Keratinocyte (primary cell): ENCODE data around the gene SRGAP3. TPM values are rescaled to one million over a fixed set of nuclear protein-coding genes. Genes with fewer than 3 reads are reported as not detected.
A peak's percentile ranks its signal among the peaks of the same experiment; 100 is the strongest.

Source experiments
- DNase-seq: peaks from one replicate; pipeline ENCODE4 v3.0.0-alpha.2; 2011; ENCODE audit warnings: low read depth, missing footprints, low spot score
- FAIRE-seq: peaks from 2 replicates; lab custom pipeline; 2011; peaks lifted over from hg19 to GRCh38; lab: Jason Lieb, UNC
- H2AFZ ChIP-seq: 2 replicates; pipeline ENCODE4 v1.6.0; 2012; ENCODE audit warnings: low read length, control low read depth, inconsistent platforms; ENCODE audit not compliant: control insufficient read depth
- H3K27ac ChIP-seq: 2 replicates; pipeline ENCODE4 v1.5.1; 2011; ENCODE audit warnings: low read length; ENCODE audit not compliant: control insufficient read depth, insufficient read depth
- H3K27me3 ChIP-seq: 3 replicates; pipeline ENCODE4 v1.6.0; 2011; ENCODE audit warnings: low read length; ENCODE audit not compliant: control insufficient read depth, insufficient read depth; ENCODE audit errors: extremely low read depth
- H3K36me3 ChIP-seq, 2 experiments: 2 replicates in 1 of 2; 3 replicates in 1 of 2; pipeline ENCODE4 v1.5.1; 2011; ENCODE audit warnings: low read length in 2 of 2, mild to moderate bottlenecking in 1 of 2; ENCODE audit not compliant: control insufficient read depth in 2 of 2, insufficient read depth in 2 of 2; ENCODE audit errors: extremely low read depth in 1 of 2
- H3K4me1 ChIP-seq: 3 replicates; pipeline ENCODE4 v1.5.1; 2011; ENCODE audit warnings: low read length; ENCODE audit not compliant: control insufficient read depth, insufficient read depth; ENCODE audit errors: extremely low read depth
- H3K4me2 ChIP-seq: 3 replicates; pipeline ENCODE4 v1.6.0; 2011; ENCODE audit warnings: low read depth, low read length; ENCODE audit not compliant: control insufficient read depth, insufficient read depth; ENCODE audit errors: extremely low read depth
- H3K4me3 ChIP-seq, 3 experiments: fragments of 200-600 bp in 1 of 3; sonication (generic) in 1 of 3; 2 replicates in 2 of 3; 3 replicates in 1 of 3; pipeline ENCODE4 v1.5.1; 2011 to 2016; ENCODE audit warnings: low read length in 3 of 3, mild to moderate bottlenecking in 3 of 3, control low read depth in 2 of 3, inconsistent platforms in 1 of 3, low read depth in 1 of 3, mixed read lengths in 1 of 3, mixed run types in 1 of 3, moderate library complexity in 1 of 3; ENCODE audit not compliant: control insufficient read depth in 2 of 3, insufficient read depth in 2 of 3; ENCODE audit errors: extremely low read depth in 1 of 3
- H3K79me2 ChIP-seq: 2 replicates; pipeline ENCODE4 v1.6.0; 2012; ENCODE audit warnings: low read length; ENCODE audit not compliant: control insufficient read depth, insufficient read depth
- H3K9ac ChIP-seq: 3 replicates; pipeline ENCODE4 v1.6.0; 2011; ENCODE audit warnings: low read length; ENCODE audit not compliant: control insufficient read depth, insufficient read depth; ENCODE audit errors: extremely low read depth
- H3K9me1 ChIP-seq: 3 replicates; pipeline ENCODE4 v1.6.0; 2011; ENCODE audit warnings: low read length; ENCODE audit not compliant: control insufficient read depth, insufficient read depth; ENCODE audit errors: extremely low read depth
- H3K9me3 ChIP-seq: 2 replicates; pipeline ENCODE4 v1.5.1; 2012; ENCODE audit warnings: low read depth, low read length; ENCODE audit not compliant: control insufficient read depth
- H4K20me1 ChIP-seq: 3 replicates; pipeline ENCODE4 v1.6.0; 2011; ENCODE audit warnings: low read length; ENCODE audit not compliant: control insufficient read depth, insufficient read depth; ENCODE audit errors: extremely low read depth
- EZH2 ChIP-seq: IDR thresholded peaks from one replicate; pipeline ENCODE4 v1.6.1; 2012; ENCODE audit warnings: inconsistent platforms, mild to moderate bottlenecking, low read length, moderate library complexity
- dilution Hi-C: fragments of 300-500 bp; cut with MboI; formaldehyde crosslinking; loops from one replicate; pipeline ENCODE4 v1.7.0; 2020; ENCODE audit warnings: low sequenced_read_pairs; ENCODE audit not compliant: extremely low pct_ligation_motif_present
- polyA plus RNA-seq, 5 experiments: library from polyadenylated mRNA; depleted of rRNA in 3 of 5; stranded (reverse) in 3 of 5; stranded (forward) in 1 of 5; unstranded in 1 of 5; fragments of >200 nt; gene quantifications; 1 replicate in 1 of 5; 2 replicates in 3 of 5; 3 replicates in 1 of 5; pipeline versions ENCODE4 v1.2.1 to v1.2.3, GENCODE V29; 2011 to 2012; ENCODE audit warnings: missing spikeins in 2 of 5, low read depth in 1 of 5, low replicate concordance in 1 of 5
- TF ChIP-seq, protein P1 (sequence below), 3 experiments: IDR thresholded peaks in 1 of 3; conservative IDR thresholded peaks in 1 of 3; optimal IDR thresholded peaks in 1 of 3; 2 replicates in 2 of 3; 3 replicates in 1 of 3; pipeline versions ENCODE3 to v1.5.1; 2011; ENCODE audit warnings: low read length in 3 of 3, mild to moderate bottlenecking in 3 of 3, moderate library complexity in 2 of 3, control low read depth in 1 of 3, inconsistent platforms in 1 of 3; ENCODE audit not compliant: insufficient read depth in 2 of 3; ENCODE audit errors: extremely low read depth in 1 of 3

SRGAP3 gene
- polyA plus RNA-seq, 1 donor (not counting 4 experiments of a cell fraction or from before 2014, with no cell fraction given), result 7.2 TPM

DNA sequence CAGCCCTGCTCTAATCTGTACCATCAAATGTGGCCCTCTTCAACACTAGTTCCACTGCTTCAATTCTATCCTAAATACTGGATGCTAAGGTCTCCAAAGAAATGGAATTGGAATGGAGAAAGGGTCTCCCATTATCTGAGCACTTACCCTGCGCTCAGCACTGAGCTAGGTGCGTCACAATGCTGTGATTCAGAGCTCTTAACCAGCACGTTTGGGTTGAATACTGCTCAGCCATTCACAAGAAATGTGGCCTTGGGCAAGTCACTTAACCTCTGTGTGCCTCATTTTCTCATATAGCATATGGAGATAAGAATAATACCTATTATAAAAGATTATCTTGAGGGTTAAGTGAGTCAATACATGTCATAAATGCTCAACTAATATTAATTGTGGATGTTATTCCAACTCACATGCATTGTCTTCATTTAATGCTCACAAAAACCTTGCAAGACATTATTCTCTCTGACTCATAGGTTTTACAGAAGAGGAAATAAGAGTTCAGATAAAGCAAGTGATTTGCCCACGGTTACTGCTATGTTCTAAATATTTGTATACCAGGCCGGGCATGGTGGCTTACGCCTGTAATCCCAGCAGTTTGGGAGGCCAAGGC is 27.4 kb upstream of the SRGAP3 start:
- Histone ChIP-seq H2AFZ (no peak overlapping the region), H3K27me3 (no peaks in the 10 kb centered on the region), H3K4me2 (no peak overlapping the region), H3K36me3 (no peaks in the 10 kb centered on the region), H4K20me1 (no peaks in the 10 kb centered on the region), H3K4me1 (no peaks in the 10 kb centered on the region), H3K79me2 (no peaks in the 10 kb centered on the region), H3K27ac (no peak overlapping the region), H3K9me1 (no peaks in the 10 kb centered on the region), H3K9ac (no peak overlapping the region), H3K4me3 (no peak overlapping the region), H3K9me3 (peaks cover 2% of the 10 kb centered on the region)
- DNase-seq (peak; percentile 46), FAIRE-seq (peak; percentile 39)
- TF ChIP-seq EZH2, result no peak
- dilution Hi-C loops, result no loop called here

DNA sequence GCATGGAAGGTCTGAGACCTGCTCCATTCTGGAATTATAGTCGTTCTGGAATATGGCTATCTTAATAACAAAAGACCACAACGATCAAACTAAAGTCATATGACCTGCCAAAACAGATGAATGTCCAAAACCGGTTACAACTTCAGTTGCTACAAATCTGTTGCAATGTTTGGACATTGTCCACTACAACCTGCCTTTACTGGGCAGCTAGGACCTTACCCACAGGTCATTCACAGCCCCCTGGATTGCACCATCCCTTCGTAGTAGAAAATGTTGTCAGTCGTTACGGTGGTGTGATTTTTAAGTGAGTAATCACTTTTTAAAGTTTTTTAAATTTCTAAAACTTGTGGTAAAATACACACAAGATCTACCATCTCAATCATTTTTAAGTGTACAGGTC is 22.5 kb upstream of the SRGAP3 start:
- Histone ChIP-seq H3K9me1 (no peaks in the 10 kb centered on the region), H3K9me3 (peaks cover 2% of the 10 kb centered on the region), H4K20me1 (no peaks in the 10 kb centered on the region), H3K9ac (no peak overlapping the region), H2AFZ (no peak overlapping the region), H3K4me1 (no peaks in the 10 kb centered on the region), H3K27ac (no peak overlapping the region), H3K4me3 (no peak overlapping the region), H3K27me3 (no peaks in the 10 kb centered on the region), H3K36me3 (no peaks in the 10 kb centered on the region), H3K79me2 (no peaks in the 10 kb centered on the region), H3K4me2 (no peak overlapping the region)
- dilution Hi-C loops, result no loop called here
- DNase-seq (no peak), FAIRE-seq (no peak)
- TF ChIP-seq, protein P1, sequence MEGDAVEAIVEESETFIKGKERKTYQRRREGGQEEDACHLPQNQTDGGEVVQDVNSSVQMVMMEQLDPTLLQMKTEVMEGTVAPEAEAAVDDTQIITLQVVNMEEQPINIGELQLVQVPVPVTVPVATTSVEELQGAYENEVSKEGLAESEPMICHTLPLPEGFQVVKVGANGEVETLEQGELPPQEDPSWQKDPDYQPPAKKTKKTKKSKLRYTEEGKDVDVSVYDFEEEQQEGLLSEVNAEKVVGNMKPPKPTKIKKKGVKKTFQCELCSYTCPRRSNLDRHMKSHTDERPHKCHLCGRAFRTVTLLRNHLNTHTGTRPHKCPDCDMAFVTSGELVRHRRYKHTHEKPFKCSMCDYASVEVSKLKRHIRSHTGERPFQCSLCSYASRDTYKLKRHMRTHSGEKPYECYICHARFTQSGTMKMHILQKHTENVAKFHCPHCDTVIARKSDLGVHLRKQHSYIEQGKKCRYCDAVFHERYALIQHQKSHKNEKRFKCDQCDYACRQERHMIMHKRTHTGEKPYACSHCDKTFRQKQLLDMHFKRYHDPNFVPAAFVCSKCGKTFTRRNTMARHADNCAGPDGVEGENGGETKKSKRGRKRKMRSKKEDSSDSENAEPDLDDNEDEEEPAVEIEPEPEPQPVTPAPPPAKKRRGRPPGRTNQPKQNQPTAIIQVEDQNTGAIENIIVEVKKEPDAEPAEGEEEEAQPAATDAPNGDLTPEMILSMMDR (optimal IDR thresholded peaks at IDR 0.05 in 1 of 3, IDR thresholded peaks at IDR 0.05 in 1 of 3, conservative IDR thresholded peaks at IDR 0.05 in 1 of 3; ENCODE audit: extremely low read depth in 1 of 3, insufficient read depth in 2 of 3, low read length in 3 of 3), result no peak
- no peak for TF ChIP-seq EZH2

DNA sequence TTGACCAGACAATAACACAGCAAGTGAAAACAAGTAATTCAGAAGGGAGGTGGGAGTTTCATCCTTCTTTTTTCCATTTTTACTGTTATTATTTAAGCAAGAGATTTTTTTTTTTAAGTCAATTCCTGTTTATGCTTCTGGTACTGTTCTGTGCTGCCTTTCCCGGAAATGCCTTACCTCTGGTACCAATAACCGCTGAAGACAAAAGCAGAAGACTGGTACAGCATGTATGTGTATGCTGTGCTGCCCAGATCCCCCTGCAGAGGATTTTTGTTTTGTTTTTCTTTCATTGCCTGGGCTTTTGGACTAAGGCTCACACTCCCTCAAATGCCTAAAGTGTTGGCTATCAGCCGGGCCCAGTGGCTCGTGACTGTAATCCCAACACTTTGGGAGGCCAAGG is 21.3 kb upstream of the SRGAP3 start:
- TF ChIP-seq EZH2, result no peak
- TF ChIP-seq, protein P1 (optimal IDR thresholded peaks at IDR 0.05 in 1 of 3, IDR thresholded peaks at IDR 0.05 in 1 of 3, conservative IDR thresholded peaks at IDR 0.05 in 1 of 3; ENCODE audit: extremely low read depth in 1 of 3, insufficient read depth in 2 of 3, low read length in 3 of 3), result no peak
- DNase-seq (no peak), FAIRE-seq (no peak)
- H2AFZ ChIP-seq, result no peak overlapping the region
- H3K4me2 ChIP-seq, result no peak overlapping the region
- no peak overlapping the region for H3K4me3 ChIP-seq
- no peaks in the 10 kb centered on the region for H3K79me2 ChIP-seq
- no peaks in the 10 kb centered on the region for H3K4me1 ChIP-seq
- H3K27ac ChIP-seq, result no peak overlapping the region
- H3K27me3 ChIP-seq, result no peaks in the 10 kb centered on the region
- no peaks in the 10 kb centered on the region for H3K36me3 ChIP-seq
- no peak overlapping the region for H3K9ac ChIP-seq
- no peaks in the 10 kb centered on the region for H3K9me1 ChIP-seq
- dilution Hi-C loops, result no loop called here
- no peaks in the 10 kb centered on the region for H4K20me1 ChIP-seq
- peaks cover 2% of the 10 kb centered on the region for H3K9me3 ChIP-seq
